Neural progenitor cell (in vitro differentiated cells): ENCODE measurements around the gene RACGAP1. TPM values are rescaled to one million over a fixed set of nuclear protein-coding genes. Genes with fewer than 3 reads are reported as not detected.

ENCODE experiments used
- DNase-seq: peaks from one replicate; pipeline ENCODE4 v3.0.0-alpha.2; 2016; ENCODE audit warnings: low spot score
- H2AFZ ChIP-seq: fragments of 200-600 bp; sonication (generic); replicated peaks from 2 replicates; pipeline ENCODE4 v1.6.1; 2016; ENCODE audit warnings: antibody characterized with exemption
- H3F3A ChIP-seq: fragments of 200-600 bp; sonication (generic); 2 replicates; pipeline ENCODE4 v1.6.1; 2016; ENCODE audit warnings: antibody characterized with exemption, low read depth
- H3K27ac ChIP-seq: fragments of 200-600 bp; sonication (generic); 2 replicates; pipeline ENCODE4 v1.5.1; 2016; ENCODE audit warnings: mild to moderate bottlenecking
- H3K27me3 ChIP-seq: fragments of 200-600 bp; sonication (generic); 2 replicates; pipeline ENCODE4 v1.6.1; 2016; ENCODE audit warnings: mild to moderate bottlenecking, moderate library complexity
- H3K36me3 ChIP-seq: fragments of 200-600 bp; sonication (generic); 2 replicates; pipeline ENCODE4 v1.5.1; 2016
- H3K4me1 ChIP-seq: fragments of 200-600 bp; sonication (generic); 2 replicates; pipeline ENCODE4 v1.6.1; 2016; ENCODE audit warnings: mixed run types
- H3K4me2 ChIP-seq: fragments of 200-600 bp; sonication (generic); 2 replicates; pipeline ENCODE4 v1.6.1; 2016
- H3K4me3 ChIP-seq: fragments of 200-600 bp; sonication (generic); 2 replicates; pipeline ENCODE4 v1.5.1; 2016
- H3K79me2 ChIP-seq: fragments of 200-600 bp; sonication (generic); 2 replicates; pipeline ENCODE4 v1.6.1; 2016; ENCODE audit warnings: low read depth
- H3K9ac ChIP-seq: fragments of 200-600 bp; sonication (generic); 2 replicates; pipeline ENCODE4 v1.6.1; 2016
- H3K9me3 ChIP-seq: fragments of 200-600 bp; sonication (generic); 2 replicates; pipeline ENCODE4 v1.5.1; 2016; ENCODE audit warnings: low read depth
- H4K20me1 ChIP-seq: fragments of 200-600 bp; sonication (generic); 2 replicates; pipeline ENCODE4 v1.6.1; 2016; ENCODE audit warnings: low read depth
- H3K27ac Mint-ChIP-seq: 3 replicates; pipeline ENCODE4 v1.8.0; 2021; ENCODE audit warnings: mixed read lengths
- H3K27me3 Mint-ChIP-seq: 2 replicates; pipeline ENCODE4 v1.8.0; 2022; ENCODE audit warnings: low read depth, mild to moderate bottlenecking, inconsistent platforms, moderate library complexity, mixed read lengths; ENCODE audit not compliant: insufficient read depth
- H3K36me3 Mint-ChIP-seq: 3 replicates; pipeline ENCODE4 v1.8.0; 2021; ENCODE audit warnings: mixed read lengths
- H3K4me1 Mint-ChIP-seq: 3 replicates; pipeline ENCODE4 v1.8.0; 2021; ENCODE audit warnings: mixed read lengths
- H3K4me3 Mint-ChIP-seq: 3 replicates; pipeline ENCODE4 v1.8.0; 2021; ENCODE audit warnings: mild to moderate bottlenecking, moderate library complexity, mixed read lengths
- H3K9me3 Mint-ChIP-seq: 3 replicates; pipeline ENCODE4 v1.8.0; 2020; ENCODE audit warnings: mixed read lengths
- EZH2 ChIP-seq: fragments of 200-600 bp; sonication (generic); IDR thresholded peaks from 2 replicates; pipeline ENCODE4 v1.6.1; 2017; ENCODE audit warnings: antibody characterized with exemption, mild to moderate bottlenecking, moderate library complexity
- EZH2phosphoT487 ChIP-seq: fragments of 200-600 bp; sonication (generic); IDR thresholded peaks from 2 replicates; pipeline ENCODE4 v1.6.1; 2017; ENCODE audit warnings: antibody characterized with exemption
- total RNA-seq: library from RNA; depleted of rRNA; stranded (reverse); fragments of >200 nt; gene quantifications from 2 replicates; pipeline ENCODE4 v1.2.3, GENCODE V29; 2015; ENCODE audit warnings: low replicate concordance
- TF ChIP-seq, protein P1 (sequence below): fragments of 200-600 bp; sonication (generic); IDR thresholded peaks from 2 replicates; pipeline ENCODE4 v1.5.1; 2017; ENCODE audit warnings: antibody characterized with exemption, mild to moderate bottlenecking

The RACGAP1 gene
- total RNA-seq, 1 donor from 2014 or later: 149 TPM

DNA sequence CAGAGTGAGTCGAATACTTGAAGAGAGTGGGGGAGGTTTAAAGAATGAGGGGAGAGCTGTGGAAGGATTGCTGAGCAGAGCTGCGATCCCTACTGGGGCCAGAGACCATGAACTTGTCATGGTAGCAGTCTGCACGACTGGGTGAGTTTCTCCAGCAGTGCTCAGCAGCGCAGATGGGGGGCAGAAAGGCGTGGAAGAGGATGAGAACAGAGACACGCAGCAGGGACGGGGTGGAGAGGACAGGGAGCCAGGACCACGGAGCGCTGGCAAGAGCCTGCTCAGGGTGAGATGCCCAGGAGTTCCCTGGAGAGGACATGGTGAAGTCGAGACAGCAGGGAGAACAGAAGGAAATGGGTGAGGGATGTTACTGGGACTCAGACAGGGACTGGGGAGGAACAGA, 54.6 kb downstream of the RACGAP1 start:
- no peak for DNase-seq
- Histone ChIP-seq H3K36me3 (no peaks in the 10 kb centered on the region), H3K4me2 (no peak overlapping the region), H3F3A (no peaks in the 10 kb centered on the region), H3K9me3 (no peaks in the 10 kb centered on the region), H3K27ac (no peak overlapping the region), H3K4me1 (no peaks in the 10 kb centered on the region), H3K79me2 (no peaks in the 10 kb centered on the region), H3K9ac (no peak overlapping the region), H3K27me3 (peaks cover 55% of the 10 kb centered on the region), H2AFZ (no peak overlapping the region), H4K20me1 (no peaks in the 10 kb centered on the region), H3K4me3 (no peak overlapping the region)
- TF ChIP-seq EZH2phosphoT487: no peak
- peaks cover 19% of the 10 kb centered on the region for H3K4me1 Mint-ChIP-seq
- H3K9me3 Mint-ChIP-seq: no peaks in the 10 kb centered on the region
- H3K4me3 Mint-ChIP-seq: no peak overlapping the region
- peaks cover 10% of the 10 kb centered on the region for H3K27me3 Mint-ChIP-seq
- H3K27ac Mint-ChIP-seq: no peak overlapping the region
- H3K36me3 Mint-ChIP-seq: no peaks in the 10 kb centered on the region

DNA sequence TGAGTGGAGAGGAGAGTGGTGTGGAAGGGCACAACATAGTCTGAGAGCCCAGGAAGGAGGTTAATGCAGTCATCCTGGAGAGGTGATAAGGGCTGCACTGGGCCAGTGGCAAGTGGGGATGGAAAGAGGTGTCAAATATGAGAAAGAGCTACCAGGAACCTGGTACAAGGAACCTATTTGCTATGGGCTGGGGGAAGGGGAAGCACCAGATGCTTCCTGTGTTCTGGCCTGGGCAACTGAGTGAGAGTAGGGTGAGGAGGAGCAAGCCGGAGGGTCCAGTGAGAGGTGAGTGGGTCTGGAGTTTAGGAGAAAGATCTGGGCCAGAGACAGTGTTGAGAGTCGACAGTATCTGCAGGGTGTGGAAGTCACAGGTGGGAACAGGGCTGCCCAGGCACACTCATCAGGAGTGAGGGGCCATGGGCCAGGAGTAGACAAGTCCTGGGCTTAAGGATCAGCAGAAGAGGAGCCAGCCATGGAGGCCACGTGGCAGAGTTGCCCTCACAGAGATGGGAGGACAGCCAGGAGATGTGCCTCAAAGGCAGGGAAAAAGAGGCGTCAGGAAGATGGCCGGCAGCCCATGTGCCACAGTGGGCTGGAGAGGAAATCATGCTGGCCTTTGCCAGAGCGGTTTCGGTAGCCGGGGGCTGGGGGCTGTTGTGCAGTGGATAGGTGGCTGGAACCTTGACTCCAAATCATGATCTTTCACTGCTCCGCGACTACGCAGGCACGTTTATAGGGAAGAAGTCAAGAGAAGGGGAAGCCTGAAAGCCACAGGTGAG, 55.5 kb downstream of the RACGAP1 start:
- Histone ChIP-seq H3K4me2 (no peak overlapping the region), H3K79me2 (no peaks in the 10 kb centered on the region), H2AFZ (no peak overlapping the region), H3K27ac (no peak overlapping the region), H3K4me1 (no peaks in the 10 kb centered on the region), H3K27me3 (peaks cover 61% of the 10 kb centered on the region), H3K9ac (no peak overlapping the region), H3K36me3 (no peaks in the 10 kb centered on the region), H4K20me1 (no peaks in the 10 kb centered on the region), H3K4me3 (no peak overlapping the region), H3K9me3 (no peaks in the 10 kb centered on the region), H3F3A (no peaks in the 10 kb centered on the region)
- Mint-ChIP-seq H3K27ac (no peak overlapping the region), H3K27me3 (peaks cover 9% of the 10 kb centered on the region), H3K4me1 (peaks cover 19% of the 10 kb centered on the region), H3K9me3 (no peaks in the 10 kb centered on the region), H3K4me3 (no peak overlapping the region), H3K36me3 (no peaks in the 10 kb centered on the region)
- no peak for DNase-seq
- TF ChIP-seq, protein P1, sequence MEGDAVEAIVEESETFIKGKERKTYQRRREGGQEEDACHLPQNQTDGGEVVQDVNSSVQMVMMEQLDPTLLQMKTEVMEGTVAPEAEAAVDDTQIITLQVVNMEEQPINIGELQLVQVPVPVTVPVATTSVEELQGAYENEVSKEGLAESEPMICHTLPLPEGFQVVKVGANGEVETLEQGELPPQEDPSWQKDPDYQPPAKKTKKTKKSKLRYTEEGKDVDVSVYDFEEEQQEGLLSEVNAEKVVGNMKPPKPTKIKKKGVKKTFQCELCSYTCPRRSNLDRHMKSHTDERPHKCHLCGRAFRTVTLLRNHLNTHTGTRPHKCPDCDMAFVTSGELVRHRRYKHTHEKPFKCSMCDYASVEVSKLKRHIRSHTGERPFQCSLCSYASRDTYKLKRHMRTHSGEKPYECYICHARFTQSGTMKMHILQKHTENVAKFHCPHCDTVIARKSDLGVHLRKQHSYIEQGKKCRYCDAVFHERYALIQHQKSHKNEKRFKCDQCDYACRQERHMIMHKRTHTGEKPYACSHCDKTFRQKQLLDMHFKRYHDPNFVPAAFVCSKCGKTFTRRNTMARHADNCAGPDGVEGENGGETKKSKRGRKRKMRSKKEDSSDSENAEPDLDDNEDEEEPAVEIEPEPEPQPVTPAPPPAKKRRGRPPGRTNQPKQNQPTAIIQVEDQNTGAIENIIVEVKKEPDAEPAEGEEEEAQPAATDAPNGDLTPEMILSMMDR: no peak
- TF ChIP-seq EZH2phosphoT487: no peak
- no peak for TF ChIP-seq EZH2

DNA sequence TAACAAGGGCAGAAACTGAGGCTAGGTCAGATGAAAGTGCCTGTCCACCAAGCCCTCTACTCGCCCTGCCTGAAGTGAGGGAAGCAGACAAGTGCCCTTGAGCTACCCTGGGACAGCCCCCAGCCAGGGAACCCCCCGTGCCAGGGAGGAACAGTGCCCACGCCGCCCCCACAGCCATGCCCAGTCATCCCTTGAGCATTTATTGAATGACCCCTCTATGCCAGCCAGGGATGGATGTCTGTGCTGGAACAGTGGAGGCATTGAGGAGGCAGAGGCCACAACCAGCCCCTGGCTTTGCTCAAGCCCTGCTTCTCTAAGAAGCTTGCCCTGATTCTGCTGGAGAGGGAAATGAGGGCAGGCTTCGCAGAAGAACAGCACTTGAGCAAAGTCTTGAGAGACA, 56.3 kb downstream of the RACGAP1 start:
- TF ChIP-seq, protein P1: no peak
- no peak for TF ChIP-seq EZH2
- TF ChIP-seq EZH2phosphoT487: no peak
- Histone ChIP-seq H3F3A (no peaks in the 10 kb centered on the region), H3K4me3 (no peak overlapping the region), H3K4me2 (no peak overlapping the region), H4K20me1 (no peaks in the 10 kb centered on the region), H3K27ac (no peak overlapping the region), H3K27me3 (peaks cover 69% of the 10 kb centered on the region), H3K4me1 (no peaks in the 10 kb centered on the region), H2AFZ (no peak overlapping the region), H3K36me3 (no peaks in the 10 kb centered on the region), H3K9me3 (no peaks in the 10 kb centered on the region), H3K9ac (no peak overlapping the region), H3K79me2 (no peaks in the 10 kb centered on the region)
- no peak for DNase-seq
- Mint-ChIP-seq H3K4me1 (peaks cover 22% of the 10 kb centered on the region), H3K36me3 (no peaks in the 10 kb centered on the region), H3K9me3 (no peaks in the 10 kb centered on the region), H3K27ac (no peak overlapping the region), H3K4me3 (no peak overlapping the region), H3K27me3 (peaks cover 10% of the 10 kb centered on the region)

DNA sequence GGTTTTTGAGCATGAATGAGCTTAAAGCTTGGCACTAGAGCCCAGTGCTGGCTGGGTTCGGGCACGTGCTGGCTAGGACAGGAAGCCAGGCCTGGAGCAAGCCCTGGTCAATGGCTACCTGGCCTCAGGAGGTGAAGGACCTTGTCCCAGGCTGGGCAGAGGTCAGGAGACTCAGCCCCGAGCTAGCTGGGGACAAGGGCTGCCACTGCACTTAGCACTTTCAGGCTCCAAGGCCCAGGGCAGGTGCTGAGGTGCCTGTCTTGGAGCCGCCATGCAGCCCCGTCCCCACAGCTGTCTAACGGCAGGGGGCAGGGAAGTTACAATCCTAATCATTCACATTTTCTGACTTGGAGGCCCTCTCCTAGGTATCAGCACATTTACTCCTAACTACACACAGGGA, 56.8 kb downstream of the RACGAP1 start:
- Histone ChIP-seq H3K36me3 (no peaks in the 10 kb centered on the region), H3K27me3 (peaks cover 75% of the 10 kb centered on the region), H3K27ac (no peak overlapping the region), H3K9me3 (no peaks in the 10 kb centered on the region), H2AFZ (no peak overlapping the region), H3K9ac (no peak overlapping the region), H3K79me2 (no peaks in the 10 kb centered on the region), H4K20me1 (no peaks in the 10 kb centered on the region), H3F3A (no peaks in the 10 kb centered on the region), H3K4me2 (no peak overlapping the region), H3K4me3 (no peak overlapping the region), H3K4me1 (no peaks in the 10 kb centered on the region)
- Mint-ChIP-seq H3K9me3 (no peaks in the 10 kb centered on the region), H3K36me3 (no peaks in the 10 kb centered on the region), H3K27me3 (peaks cover 10% of the 10 kb centered on the region), H3K27ac (no peak overlapping the region), H3K4me3 (no peak overlapping the region), H3K4me1 (peaks cover 23% of the 10 kb centered on the region)
- DNase-seq: no peak
- TF ChIP-seq EZH2phosphoT487: no peak
- TF ChIP-seq, protein P1: no peak
- TF ChIP-seq EZH2: no peak
